Breast epithelium (tissue), 3 donors: Measurements from ENCODE around the gene DDX3X.

Experiments used
- CTCF ChIP-seq, 3 donors: fragments of 450-650 bp; IDR thresholded peaks; one replicate each; pipeline ENCODE4 v1.5.1; 2016 to 2017; ENCODE audit warnings: antibody characterized with exemption in 3 of 3, mild to moderate bottlenecking in 3 of 3, moderate library complexity in 3 of 3
- POLR2A ChIP-seq: fragments of 450-650 bp; IDR thresholded peaks from one replicate; pipeline ENCODE4 v1.6.1; 2016; ENCODE audit warnings: antibody characterized with exemption, mild to moderate bottlenecking, moderate library complexity
- POLR2AphosphoS5 ChIP-seq, 3 donors: sonication (generic); formaldehyde crosslinking; IDR thresholded peaks; one replicate each; pipeline ENCODE4 v1.6.1; 2017; ENCODE audit warnings: antibody characterized with exemption in 3 of 3

DNA sequence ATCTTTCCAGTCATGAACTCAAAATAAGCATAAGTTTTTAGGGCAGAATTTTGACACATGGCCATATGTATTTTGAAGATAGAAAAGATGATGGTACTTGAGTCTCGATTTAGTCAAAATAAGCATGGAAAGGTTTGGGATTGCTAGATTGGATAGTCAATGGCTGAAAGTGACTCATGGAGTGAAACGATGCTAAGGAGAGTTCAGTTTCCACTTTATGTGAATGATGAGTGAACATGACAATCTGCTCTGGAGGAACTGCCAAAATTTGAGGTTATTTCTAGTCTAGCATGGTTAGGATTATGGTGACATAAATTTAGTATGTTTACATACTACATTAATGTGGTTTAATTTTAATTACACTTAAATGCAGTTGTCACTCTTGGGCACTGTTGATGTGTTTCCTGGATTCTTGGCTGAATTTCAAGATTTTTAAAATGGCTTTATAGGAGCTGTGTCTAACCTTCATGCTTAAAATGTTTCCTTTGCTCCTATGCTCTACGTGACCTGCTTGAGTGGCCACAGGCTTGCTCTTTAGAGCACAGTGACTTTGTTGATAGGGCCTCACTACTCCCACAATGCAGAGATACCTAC, 17.1 kb downstream of the DDX3X start:
- TF ChIP-seq POLR2A, result no peak
- no peak for TF ChIP-seq CTCF (IDR thresholded peaks at IDR 0.05)
- TF ChIP-seq POLR2AphosphoS5 (IDR thresholded peaks at IDR 0.05), result no peak
